ENCODE data around the gene SPCS1.
"Not testable (repeated sequence)": the region's sequence is repeated elsewhere in the genome, so short reads cannot be mapped to it uniquely, and the experiment has no call there.

Gene SPCS1

GRCh38 chr3:52695798-52696671 lies 9.9 kb upstream of the SPCS1 start:
- no peak for DNase-seq

- no peak for DNase-seq
These were observed 8.9 kb upstream of the SPCS1 start for GRCh38 chr3:52696830-52697631.

- DNase-seq: no peak
These were observed 8.3 kb upstream of the SPCS1 start for GRCh38 chr3:52697632-52697965.

- no peak for DNase-seq
These were observed 2.6 kb upstream of the SPCS1 start for GRCh38 chr3:52703341-52703740.

GRCh38 chr3:52704611-52705437 lies 1.1 kb upstream of the SPCS1 start:
- no peak for DNase-seq

- no peak for DNase-seq
These were observed 543 bp upstream of the SPCS1 start for GRCh38 chr3:52705438-52705687.

- DNase-seq: no peak
These were observed 1.7 kb downstream of the SPCS1 start for GRCh38 chr3:52707585-52707984.

GRCh38 chr3:52710512-52710911 lies 4.6 kb downstream of the SPCS1 start:
- no peak for DNase-seq

GRCh38 chr3:52712291-52713212 lies 6.6 kb downstream of the SPCS1 start:
- DNase-seq: no peak

- no peak for DNase-seq
These were observed 8.7 kb downstream of the SPCS1 start for GRCh38 chr3:52714335-52715302.

GRCh38 chr3:52715714-52716305 lies 9.9 kb downstream of the SPCS1 start:
- no peak for DNase-seq

- no peak for DNase-seq
These were observed 13.7 kb downstream of the SPCS1 start for GRCh38 chr3:52719618-52720017.

GRCh38 chr3:52721002-52721729 lies 15.3 kb downstream of the SPCS1 start:
- DNase-seq: peak; percentile 34

- no peak for DNase-seq
These were observed 15.8 kb downstream of the SPCS1 start for GRCh38 chr3:52721730-52722008.

- DNase-seq: no peak
These were observed 16.6 kb downstream of the SPCS1 start for GRCh38 chr3:52722491-52722890.

GRCh38 chr3:52723935-52724334 lies 18.0 kb downstream of the SPCS1 start:
- no peak for DNase-seq

GRCh38 chr3:52724511-52724910 lies 18.6 kb downstream of the SPCS1 start:
- no peak for DNase-seq

- not testable (repeated sequence) for DNase-seq
These were observed 22.8 kb downstream of the SPCS1 start for GRCh38 chr3:52728753-52729152.

- DNase-seq: no peak
These were observed 24.8 kb downstream of the SPCS1 start for GRCh38 chr3:52730681-52731080.

- DNase-seq: no peak
These were observed 25.7 kb downstream of the SPCS1 start for GRCh38 chr3:52731590-52731989.

Measured in CD4-positive, alpha-beta T cell treated with Interleukin-4 for 4 hours (primary cell).